SK-N-SH treated with all-trans-retinoic acid at 6 μM for 48 hours (cell line): Measurements from ENCODE around the gene LAPTM4A.

Experiments
- ATAC-seq: fragments of 200-7000 bp; cut with Tn5 transposase; 3 replicates; pipeline ENCODE4 v1.9.1; 2020; ENCODE audit warnings: mild to moderate bottlenecking, moderate library complexity
- BACH2 ChIP-seq: fragments of 250-450 bp; sonication (Bioruptor Pico); IDR thresholded peaks from 2 replicates; pipeline ENCODE4 v1.9.0; 2021; ENCODE audit warnings: mild to moderate bottlenecking, borderline replicate concordance
- CREB5 ChIP-seq: fragments of 250-450 bp; sonication (Bioruptor Pico); IDR thresholded peaks from 2 replicates; pipeline ENCODE4 v1.5.1; 2020; ENCODE audit warnings: low read depth, mild to moderate bottlenecking, moderate library complexity
- CSDC2 ChIP-seq: fragments of 250-450 bp; sonication (Bioruptor Pico); IDR thresholded peaks from 2 replicates; pipeline ENCODE4 v1.5.0; 2020; ENCODE audit warnings: mild to moderate bottlenecking, moderate library complexity
- CSRNP3 ChIP-seq: fragments of 250-450 bp; sonication (Bioruptor Pico); IDR thresholded peaks from 2 replicates; pipeline ENCODE4 v1.5.1; 2021; ENCODE audit warnings: mild to moderate bottlenecking, moderate library complexity
- ESRRG ChIP-seq: fragments of 250-450 bp; sonication (Bioruptor Pico); IDR thresholded peaks from 2 replicates; pipeline ENCODE4 v1.6.1; 2021; ENCODE audit warnings: mild to moderate bottlenecking
- GLIS3 ChIP-seq: fragments of 250-450 bp; sonication (Bioruptor Pico); IDR thresholded peaks from 2 replicates; pipeline ENCODE4 v1.5.0; 2020; ENCODE audit warnings: mild to moderate bottlenecking, moderate library complexity
- ISL1 ChIP-seq: fragments of 250-450 bp; sonication (Bioruptor Pico); IDR thresholded peaks from 2 replicates; pipeline ENCODE4 v2.1.2; 2022; ENCODE audit warnings: mild to moderate bottlenecking, moderate library complexity
- OSR1 ChIP-seq: fragments of 250-450 bp; sonication (Bioruptor Pico); IDR thresholded peaks from 2 replicates; pipeline ENCODE4 v1.8.0; 2022; ENCODE audit warnings: moderate library complexity, mild to moderate bottlenecking, inconsistent platforms
- PATZ1 ChIP-seq: fragments of 250-450 bp; sonication (Bioruptor Pico); IDR thresholded peaks from 2 replicates; pipeline ENCODE4 v1.8.0; 2020; ENCODE audit warnings: mild to moderate bottlenecking, moderate library complexity, borderline replicate concordance
- POU6F1 ChIP-seq: fragments of 250-450 bp; sonication (Bioruptor Pico); IDR thresholded peaks from 2 replicates; pipeline ENCODE4 v1.8.0; 2021; ENCODE audit warnings: low read depth, mild to moderate bottlenecking, moderate library complexity, borderline replicate concordance
- PPARA ChIP-seq: fragments of 250-450 bp; sonication (Bioruptor Pico); IDR thresholded peaks from 2 replicates; pipeline ENCODE4 v1.5.0; 2020; ENCODE audit warnings: mild to moderate bottlenecking, borderline replicate concordance
- RARB ChIP-seq: fragments of 250-450 bp; sonication (Bioruptor Pico); IDR thresholded peaks from 2 replicates; pipeline ENCODE4 v1.8.0; 2021; ENCODE audit warnings: mild to moderate bottlenecking, moderate library complexity
- TCF4 ChIP-seq: fragments of 250-450 bp; sonication (Bioruptor Pico); IDR thresholded peaks from 2 replicates; pipeline ENCODE4 v1.8.0; 2021; ENCODE audit warnings: mild to moderate bottlenecking, moderate library complexity, borderline replicate concordance
- TOX ChIP-seq: fragments of 250-450 bp; sonication (Bioruptor Pico); IDR thresholded peaks from 2 replicates; pipeline ENCODE4 v1.8.0; 2021; ENCODE audit warnings: mild to moderate bottlenecking, moderate library complexity, borderline replicate concordance
- TSHZ2 ChIP-seq: fragments of 250-450 bp; sonication (Bioruptor Pico); IDR thresholded peaks from 2 replicates; pipeline ENCODE4 v1.5.0; 2020; ENCODE audit warnings: mild to moderate bottlenecking, moderate library complexity
- ZC3H10 ChIP-seq: fragments of 250-450 bp; sonication (Bioruptor Pico); IDR thresholded peaks from 2 replicates; pipeline ENCODE4 v1.5.1; 2021; ENCODE audit warnings: mild to moderate bottlenecking, moderate library complexity
- ZFP3 ChIP-seq: fragments of 250-450 bp; sonication (Bioruptor Pico); IDR thresholded peaks from 2 replicates; pipeline ENCODE4 v1.5.0; 2020; ENCODE audit warnings: mild to moderate bottlenecking, moderate library complexity
- ZFP30 ChIP-seq: fragments of 450-650 bp; formaldehyde crosslinking; IDR thresholded peaks from 2 replicates; pipeline ENCODE4 v1.5.0; 2022; ENCODE audit warnings: mild to moderate bottlenecking, moderate library complexity
- ZNF565 ChIP-seq: fragments of 450-650 bp; formaldehyde crosslinking; conservative IDR thresholded peaks from 2 replicates; pipeline ENCODE4 v1.5.0; 2020; ENCODE audit warnings: low read depth, mild to moderate bottlenecking, moderate library complexity
- ZNF70 ChIP-seq: fragments of 450-650 bp; formaldehyde crosslinking; IDR thresholded peaks from 2 replicates; pipeline ENCODE4 v1.5.0; 2020; ENCODE audit warnings: mild to moderate bottlenecking, moderate library complexity
- ZNF8 ChIP-seq: fragments of 450-650 bp; formaldehyde crosslinking; IDR thresholded peaks from 2 replicates; pipeline ENCODE4 v1.5.0; 2020; ENCODE audit warnings: mild to moderate bottlenecking, moderate library complexity

Gene LAPTM4A

GRCh38 chr2:20035955-20036666 lies 15.3 kb downstream of the LAPTM4A start:
- ATAC-seq: no peak

GRCh38 chr2:20034821-20035220 lies 16.6 kb downstream of the LAPTM4A start:
- TF ChIP-seq ZNF70 (no peak), GLIS3 (no peak), TOX (CRISPR knock-in tag) (no peak), CSRNP3 (CRISPR knock-in tag) (no peak), CREB5 (CRISPR knock-in tag) (no peak), ZNF8 (CRISPR knock-in tag) (no peak), ZC3H10 (CRISPR knock-in tag) (no peak), POU6F1 (no peak), ZFP30 (CRISPR knock-in tag) (no peak), ISL1 (no peak), OSR1 (CRISPR knock-in tag) (no peak), RARB (CRISPR knock-in tag) (no peak), PPARA (no peak), TSHZ2 (no peak), CSDC2 (CRISPR knock-in tag) (no peak), ZFP3 (CRISPR knock-in tag) (no peak), ESRRG (CRISPR knock-in tag) (no peak), ZNF565 (CRISPR knock-in tag) (no peak), PATZ1 (CRISPR knock-in tag) (no peak), TCF4 (CRISPR knock-in tag) (no peak)
- TF ChIP-seq, all 23 proteins: peak for 0
- no peak for ATAC-seq

More at GRCh38 chr2:20035955-20036666, 15.3 kb downstream of the LAPTM4A start:
- TF ChIP-seq PATZ1 (CRISPR knock-in tag): no peak
- TF ChIP-seq CREB5 (CRISPR knock-in tag): no peak
- TF ChIP-seq TOX (CRISPR knock-in tag): no peak
- no peak for TF ChIP-seq ZNF565 (CRISPR knock-in tag)
- no peak for TF ChIP-seq ZFP30 (CRISPR knock-in tag)
- TF ChIP-seq TCF4 (CRISPR knock-in tag): no peak
- TF ChIP-seq GLIS3: no peak
- no peak for TF ChIP-seq ZNF8 (CRISPR knock-in tag)
- no peak for TF ChIP-seq BACH2 (CRISPR knock-in tag)
- no peak for TF ChIP-seq ZC3H10 (CRISPR knock-in tag)
- TF ChIP-seq, all 23 proteins: peak for 0
